ENCODE results near the gene TUBA4A.

GRCh38 chr2:219296142-219296541 lies 42.4 kb upstream of the TUBA4A start:
- TF ChIP-seq POLR2A (IDR thresholded peaks at IDR 0.05): no peak
- no peak for TF ChIP-seq CTCF (IDR thresholded peaks at IDR 0.05)

Data from tibial nerve (tissue), 3 donors.